ACC112 (cell line): ENCODE measurements around the gene PON3.

Experiments used
- H2AFZ ChIP-seq: fragments of 200-600 bp; sonication (generic); one replicate; pipeline ENCODE4 v1.6.0; 2017; ENCODE audit warnings: antibody characterized with exemption, low read length; ENCODE audit not compliant: unreplicated experiment
- H3K27ac ChIP-seq: fragments of 200-600 bp; sonication (generic); 2 replicates; pipeline ENCODE4 v1.5.1; 2014; ENCODE audit warnings: low read depth, mild to moderate bottlenecking, antibody characterized with exemption, low read length, moderate library complexity
- H3K27me3 ChIP-seq: fragments of 200-600 bp; sonication (generic); 2 replicates; pipeline ENCODE4 v1.6.1; 2014; ENCODE audit warnings: mild to moderate bottlenecking, antibody characterized with exemption, low read length, moderate library complexity, mixed read lengths; ENCODE audit not compliant: insufficient read depth
- H3K36me3 ChIP-seq: fragments of 200-600 bp; sonication (generic); 2 replicates; pipeline ENCODE4 v1.6.1; 2016; ENCODE audit warnings: mild to moderate bottlenecking, antibody characterized with exemption, low read length, moderate library complexity, mixed read lengths; ENCODE audit not compliant: insufficient read depth
- H3K4me1 ChIP-seq: fragments of 200-600 bp; sonication (generic); one replicate; pipeline ENCODE4 v1.6.1; 2016; ENCODE audit warnings: low read length, mixed read lengths; ENCODE audit not compliant: insufficient read depth, unreplicated experiment, control insufficient read depth
- H3K4me3 ChIP-seq: fragments of 200-600 bp; sonication (generic); 2 replicates; pipeline ENCODE4 v1.5.1; 2014; ENCODE audit warnings: mild to moderate bottlenecking, low read depth, low read length
- H3K79me2 ChIP-seq: fragments of 200-600 bp; sonication (generic); one replicate; pipeline ENCODE4 v1.6.0; 2016; ENCODE audit warnings: low read length; ENCODE audit not compliant: control insufficient read depth, unreplicated experiment, insufficient read depth

PON3 gene

DNA sequence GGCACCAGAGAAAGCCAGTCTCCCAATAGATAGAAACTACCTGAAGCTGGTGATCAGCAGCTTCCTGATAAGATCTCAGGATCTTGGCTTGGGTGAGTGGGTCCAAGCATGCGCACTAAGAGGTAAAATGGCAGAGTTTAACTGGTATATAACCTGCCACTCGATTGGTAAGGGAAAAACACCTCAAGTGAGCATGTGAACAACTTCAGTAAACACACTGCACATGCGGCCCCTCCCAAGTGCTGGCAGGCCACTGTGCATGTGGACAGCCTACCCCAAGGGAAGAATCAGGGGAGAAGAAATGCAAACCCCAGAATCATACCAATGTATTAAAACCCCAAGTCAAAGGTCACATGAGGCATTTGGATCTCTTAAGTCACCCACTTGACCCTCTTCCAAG, 54.1 kb downstream of the PON3 start:
- Histone ChIP-seq H3K36me3 (no peaks in the 10 kb centered on the region), H2AFZ (no peak overlapping the region), H3K79me2 (no peaks in the 10 kb centered on the region), H3K27ac (no peak overlapping the region), H3K27me3 (no peaks in the 10 kb centered on the region), H3K4me3 (no peak overlapping the region), H3K4me1 (no peaks in the 10 kb centered on the region)

DNA sequence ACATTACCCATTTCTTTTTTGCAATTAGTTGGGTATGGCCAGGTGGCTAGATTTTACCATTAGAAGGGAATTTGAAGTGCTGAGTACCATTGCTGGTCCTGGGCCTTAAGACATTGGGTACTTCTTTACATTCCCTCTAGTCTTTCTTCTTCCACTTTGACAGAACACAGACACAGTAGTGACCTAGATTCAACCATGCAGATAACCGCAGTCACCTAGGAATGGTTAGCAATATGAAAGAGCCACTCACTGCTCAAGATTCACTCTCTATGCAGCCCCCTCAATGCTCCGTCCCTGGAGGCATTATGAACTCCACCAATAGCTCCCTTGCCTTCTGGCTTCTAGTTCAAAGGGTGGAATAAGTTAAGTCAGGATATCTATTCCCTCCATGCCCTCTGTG, 55.7 kb downstream of the PON3 start:
- Histone ChIP-seq H3K4me1 (peaks cover 4% of the 10 kb centered on the region), H3K36me3 (no peaks in the 10 kb centered on the region), H3K4me3 (no peak overlapping the region), H3K27me3 (no peaks in the 10 kb centered on the region), H3K79me2 (no peaks in the 10 kb centered on the region), H3K27ac (no peak overlapping the region), H2AFZ (no peak overlapping the region)

DNA sequence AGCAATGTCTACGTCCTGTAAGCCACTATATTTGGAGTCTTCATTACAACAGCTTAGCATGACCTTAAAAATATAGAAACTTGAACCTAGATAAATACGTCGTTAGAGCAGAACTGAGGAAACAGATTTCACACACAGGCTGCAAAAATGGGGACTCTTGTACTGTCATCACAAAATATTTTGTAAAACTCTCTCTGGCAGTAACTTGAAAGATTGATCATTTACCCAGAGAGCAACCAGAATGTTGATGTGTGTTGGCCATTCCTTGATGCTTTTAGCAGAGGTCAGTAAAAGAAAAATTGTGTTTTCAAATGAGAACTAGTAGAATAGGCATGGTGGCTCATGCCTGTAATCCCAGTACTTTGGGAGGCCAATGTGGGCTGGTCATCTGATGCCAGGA, 57.3 kb downstream of the PON3 start:
- H3K27ac ChIP-seq, result no peak overlapping the region
- peaks cover 16% of the 10 kb centered on the region for H3K4me1 ChIP-seq
- H3K79me2 ChIP-seq, result no peaks in the 10 kb centered on the region
- no peak overlapping the region for H2AFZ ChIP-seq
- H3K4me3 ChIP-seq, result no peak overlapping the region
- H3K36me3 ChIP-seq, result no peaks in the 10 kb centered on the region
- no peaks in the 10 kb centered on the region for H3K27me3 ChIP-seq

DNA sequence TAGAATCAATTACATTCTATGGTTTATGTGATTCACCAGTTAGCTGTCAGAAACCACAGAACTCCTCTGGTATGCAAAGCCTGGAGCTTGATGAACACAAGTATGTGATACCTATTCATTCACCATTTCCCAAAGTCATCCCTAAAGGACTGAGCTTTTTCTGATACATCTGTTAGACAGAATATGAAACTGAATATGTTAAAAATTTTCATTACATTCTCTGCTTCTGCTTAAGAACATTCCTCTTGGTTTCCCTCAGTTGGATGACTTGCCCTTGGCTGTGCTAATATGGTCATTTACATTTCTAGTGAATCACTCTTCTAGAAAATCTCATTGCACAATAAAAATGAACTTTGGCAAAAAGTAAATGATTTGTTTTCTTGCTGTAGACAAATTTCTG, 61.1 kb downstream of the PON3 start:
- no peaks in the 10 kb centered on the region for H3K79me2 ChIP-seq
- H3K36me3 ChIP-seq, result no peaks in the 10 kb centered on the region
- no peaks in the 10 kb centered on the region for H3K27me3 ChIP-seq
- H2AFZ ChIP-seq, result no peak overlapping the region
- H3K4me3 ChIP-seq, result no peak overlapping the region
- H3K4me1 ChIP-seq, result peaks cover 20% of the 10 kb centered on the region
- H3K27ac ChIP-seq, result peak overlapping the region; percentile 49

DNA sequence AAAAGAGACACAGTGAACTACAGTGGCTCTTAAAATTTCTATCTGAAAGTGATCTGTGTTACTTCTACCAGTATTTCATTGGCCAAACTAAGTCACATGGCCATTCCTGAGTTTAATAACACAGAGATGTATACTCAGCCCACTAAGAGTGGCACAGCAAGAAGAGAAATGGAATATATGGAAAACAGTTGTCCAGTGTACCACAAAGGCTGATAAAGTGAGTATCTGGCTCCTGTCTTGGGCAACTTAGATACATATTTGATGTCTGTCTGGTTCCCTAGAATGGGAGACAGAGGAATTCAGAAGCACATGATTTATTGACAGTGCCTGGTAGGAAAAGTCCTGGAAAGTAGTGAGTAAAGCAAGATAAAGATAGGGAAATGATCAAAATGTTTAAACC, 61.7 kb downstream of the PON3 start:
- Histone ChIP-seq H3K4me3 (no peak overlapping the region), H3K4me1 (peaks cover 23% of the 10 kb centered on the region), H3K27me3 (no peaks in the 10 kb centered on the region), H3K79me2 (no peaks in the 10 kb centered on the region), H3K27ac (peak overlapping the region; percentile 49), H2AFZ (no peak overlapping the region), H3K36me3 (no peaks in the 10 kb centered on the region)

DNA sequence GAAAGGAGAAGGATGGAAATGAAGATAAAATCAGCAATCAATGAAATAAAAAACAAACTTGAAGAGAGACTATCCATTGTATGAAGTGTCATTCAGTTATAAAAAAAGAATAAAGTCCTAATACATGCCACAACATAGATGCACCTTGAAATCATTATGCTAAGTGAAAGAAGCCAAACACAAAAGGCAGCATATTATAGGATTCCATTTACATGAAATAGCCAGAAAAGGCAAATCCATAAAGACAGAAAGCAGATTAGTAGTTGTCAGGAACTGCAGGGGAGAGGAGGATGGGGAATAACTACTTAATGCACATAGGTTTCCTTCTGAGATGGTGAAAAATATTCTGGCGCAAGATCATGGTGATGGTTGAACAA, 65.2 kb downstream of the PON3 start:
- H3K4me3 ChIP-seq, result peak overlapping the region; percentile 76
- peaks cover 23% of the 10 kb centered on the region for H3K4me1 ChIP-seq
- peak overlapping the region; percentile 11; the same call in 1 of the 2 replicates for H3K27ac ChIP-seq
- no peaks in the 10 kb centered on the region for H3K27me3 ChIP-seq
- no peaks in the 10 kb centered on the region for H3K36me3 ChIP-seq
- H3K79me2 ChIP-seq, result no peaks in the 10 kb centered on the region
- peak overlapping the region; percentile 87 for H2AFZ ChIP-seq

DNA sequence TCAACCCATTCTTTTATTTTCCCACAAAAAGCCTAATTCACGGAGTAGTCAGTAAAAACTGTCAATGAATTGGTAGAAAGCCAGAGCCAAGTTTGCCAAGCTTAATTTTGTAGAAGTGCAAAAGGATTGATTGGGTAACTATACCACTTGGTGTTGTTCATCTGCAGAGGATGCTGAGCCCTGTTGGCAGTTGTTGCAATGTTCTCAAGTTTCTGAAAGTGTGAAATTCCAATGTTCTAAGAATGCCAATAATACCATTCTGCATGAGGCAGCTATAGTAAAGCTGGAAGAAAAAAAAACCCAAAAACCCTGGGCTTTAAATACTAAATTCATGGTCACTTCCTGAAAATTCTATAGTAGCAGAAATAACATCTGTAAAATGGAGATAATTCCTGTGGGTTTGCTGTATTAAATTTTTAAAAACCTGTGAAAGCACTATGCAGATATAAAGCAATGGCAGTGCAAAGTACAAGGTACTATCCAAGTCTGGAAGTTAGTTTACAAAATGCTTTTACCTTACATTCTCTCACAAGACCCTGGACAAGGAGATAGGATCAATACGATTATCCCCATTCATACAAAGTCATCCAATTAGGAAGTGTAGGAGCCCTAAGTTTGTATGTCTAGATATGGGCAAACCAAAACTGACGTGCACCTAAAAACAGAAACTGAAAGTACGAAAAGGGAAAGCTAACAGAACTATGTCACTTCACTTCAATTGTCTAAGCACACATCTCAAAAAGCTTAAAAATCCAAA, 65.8 kb downstream of the PON3 start:
- Histone ChIP-seq H3K27ac (peak overlapping the region; percentile 11; the same call in 1 of the 2 replicates), H3K36me3 (no peaks in the 10 kb centered on the region), H3K4me3 (peak overlapping the region; percentile 76), H3K4me1 (peaks cover 18% of the 10 kb centered on the region), H3K79me2 (no peaks in the 10 kb centered on the region), H3K27me3 (peaks cover 5% of the 10 kb centered on the region; the same call in 1 of the 2 replicates), H2AFZ (peak overlapping the region; percentile 87)

DNA sequence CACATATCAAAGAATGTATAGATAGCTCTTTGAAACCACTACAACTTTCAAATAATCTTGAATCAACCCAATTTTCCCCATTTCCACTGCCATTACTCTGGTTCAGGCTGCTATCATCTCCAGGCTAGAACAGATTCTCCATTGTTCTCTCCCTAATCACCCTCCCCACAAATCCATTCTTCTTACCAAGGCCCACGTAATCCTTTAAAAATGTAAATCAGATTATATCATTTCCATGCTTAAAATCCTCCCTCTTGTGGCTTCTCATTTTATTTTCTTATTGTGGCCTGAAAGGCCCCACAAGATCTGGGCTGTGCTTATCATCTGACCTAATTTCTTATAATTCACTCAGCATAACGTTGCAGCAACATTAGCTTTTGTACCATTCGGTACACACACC, 68.8 kb downstream of the PON3 start:
- H3K79me2 ChIP-seq, result no peaks in the 10 kb centered on the region
- no peak overlapping the region for H3K27ac ChIP-seq
- no peaks in the 10 kb centered on the region for H3K36me3 ChIP-seq
- H3K27me3 ChIP-seq, result peaks cover 6% of the 10 kb centered on the region; the same call in 1 of the 2 replicates
- H3K4me1 ChIP-seq, result peaks cover 7% of the 10 kb centered on the region
- H2AFZ ChIP-seq, result no peak overlapping the region
- H3K4me3 ChIP-seq, result no peak overlapping the region

DNA sequence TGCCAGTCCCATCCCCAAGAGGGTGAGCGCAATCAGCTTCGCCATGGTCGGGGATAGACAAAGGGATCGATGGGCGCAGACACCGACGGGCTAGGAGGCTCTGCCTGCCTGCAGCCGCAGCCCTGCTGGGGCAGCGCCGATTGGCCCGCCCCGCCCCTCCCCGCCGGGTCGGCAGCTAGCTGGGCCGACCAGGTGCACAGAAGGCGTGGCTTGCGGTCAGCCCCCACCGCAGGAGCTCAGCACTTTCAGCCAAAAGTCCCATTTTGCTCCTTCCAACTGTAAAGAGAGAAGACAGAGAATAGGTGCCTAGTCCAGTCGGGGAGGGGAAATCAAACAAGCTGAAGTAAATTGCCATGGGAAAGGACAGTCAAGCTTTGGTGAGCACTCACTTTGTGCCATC, 71.7 kb downstream of the PON3 start, which contains the start of gene PON1:
TSS of gene PON1 (minus strand) at position 102 of the 400 bp plus-strand sequence. CDS start at position 45, 57 bp downstream.
- H3K4me3 ChIP-seq, result no peak within 1 kb of the TSS

DNA sequence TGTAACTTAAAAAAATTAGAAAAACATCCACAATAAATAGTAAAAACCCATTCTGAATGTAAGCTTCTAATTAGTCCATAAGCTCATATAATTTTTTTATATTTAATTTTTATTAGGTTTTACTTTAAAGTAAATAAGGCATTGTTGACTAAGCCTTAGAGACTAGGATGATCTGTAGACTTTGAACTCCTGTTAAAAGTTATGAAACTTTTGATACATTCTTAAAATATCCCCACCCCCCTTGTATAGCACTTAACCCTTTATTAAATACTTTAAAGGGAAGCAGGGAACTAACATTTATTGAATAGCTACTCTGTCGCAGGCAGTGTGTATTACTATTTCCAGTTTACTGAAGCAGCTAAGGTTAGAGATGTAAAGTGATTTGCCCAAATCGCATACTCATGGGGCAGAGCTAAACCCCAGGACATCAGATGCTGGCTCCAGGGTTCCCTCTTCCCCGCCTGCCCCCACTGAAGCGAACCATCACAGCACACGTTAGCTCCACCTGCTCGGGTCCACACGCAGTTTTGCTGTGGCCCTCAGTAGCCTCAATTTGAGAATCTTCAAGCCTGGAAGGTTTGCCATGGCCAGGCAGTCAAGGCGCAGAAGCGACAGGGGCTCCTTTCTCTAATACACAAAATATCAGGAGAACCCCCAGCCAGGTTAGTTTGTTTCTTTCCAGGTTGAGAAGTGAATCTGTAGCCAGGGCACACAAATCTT, 72.6 kb downstream of the PON3 start:
- Histone ChIP-seq H3K27ac (no peak overlapping the region), H3K27me3 (peaks cover 6% of the 10 kb centered on the region; the same call in 1 of the 2 replicates), H3K79me2 (no peaks in the 10 kb centered on the region), H2AFZ (no peak overlapping the region), H3K36me3 (no peaks in the 10 kb centered on the region), H3K4me1 (no peaks in the 10 kb centered on the region), H3K4me3 (no peak overlapping the region)

More for the DNA sequence above, 71.7 kb downstream of the PON3 start, which contains the start of gene PON1:
- no peaks in the 10 kb centered on the region for H3K36me3 ChIP-seq
- no peak within 1 kb of the TSS for H3K27ac ChIP-seq
- H2AFZ ChIP-seq, result no peak within 1 kb of the TSS
- H3K79me2 ChIP-seq, result no peaks in the 10 kb centered on the region
- no peaks in the 10 kb centered on the region for H3K4me1 ChIP-seq
- peaks cover 6% of the 10 kb centered on the region; the same call in 1 of the 2 replicates for H3K27me3 ChIP-seq
